GM19395 (cell line): ENCODE data around the gene IL12RB1.
"Not testable (repeated sequence)": the region's sequence is repeated elsewhere in the genome, so short reads cannot be mapped to it uniquely, and the experiment has no call there.

Experiments used
- ATAC-seq: cut with Tn5 transposase; IDR thresholded peaks from one replicate; pipeline ENCODE4 v1.9.1; 2021; ENCODE audit warnings: mild to moderate bottlenecking, moderate library complexity; ENCODE audit not compliant: unreplicated experiment

Gene IL12RB1

GRCh38 chr19:18090545-18091216 lies 3.9 kb upstream of the IL12RB1 start:
- no peak for ATAC-seq

GRCh38 chr19:18089726-18090125 lies 3.0 kb upstream of the IL12RB1 start:
- no peak for ATAC-seq

GRCh38 chr19:18089096-18089541 lies 2.4 kb upstream of the IL12RB1 start:
- ATAC-seq, result not testable (repeated sequence)

- no peak for ATAC-seq
These were observed 854 bp downstream of the IL12RB1 start for GRCh38 chr19:18085702-18086457.

GRCh38 chr19:18083929-18084684 lies 2.6 kb downstream of the IL12RB1 start:
- ATAC-seq, result no peak

GRCh38 chr19:18074192-18074591 lies 12.5 kb downstream of the IL12RB1 start:
- no peak for ATAC-seq

- no peak for ATAC-seq
These were observed 13.5 kb downstream of the IL12RB1 start for GRCh38 chr19:18073197-18073596.

- ATAC-seq, result no peak
These were observed 14.4 kb downstream of the IL12RB1 start for GRCh38 chr19:18072335-18072734.

GRCh38 chr19:18070181-18070580 lies 16.6 kb downstream of the IL12RB1 start:
- no peak for ATAC-seq

GRCh38 chr19:18069383-18069782 lies 17.4 kb downstream of the IL12RB1 start:
- ATAC-seq, result no peak

- no peak for ATAC-seq
These were observed 18.3 kb downstream of the IL12RB1 start for GRCh38 chr19:18068395-18068794.

- no peak for ATAC-seq
These were observed 21.6 kb downstream of the IL12RB1 start for GRCh38 chr19:18065173-18065495.

GRCh38 chr19:18063463-18063862 lies 23.3 kb downstream of the IL12RB1 start:
- no peak for ATAC-seq

GRCh38 chr19:18062028-18062427 lies 24.7 kb downstream of the IL12RB1 start:
- ATAC-seq, result no peak

- no peak for ATAC-seq
These were observed 26.3 kb downstream of the IL12RB1 start for GRCh38 chr19:18060472-18060871.

- no peak for ATAC-seq
These were observed 26.8 kb downstream of the IL12RB1 start for GRCh38 chr19:18059902-18060301.

GRCh38 chr19:18059297-18059696 lies 27.4 kb downstream of the IL12RB1 start:
- no peak for ATAC-seq

GRCh38 chr19:18058208-18059009 lies 28.3 kb downstream of the IL12RB1 start:
- no peak for ATAC-seq

- ATAC-seq, result no peak
These were observed 29.2 kb downstream of the IL12RB1 start for GRCh38 chr19:18057557-18057956.

GRCh38 chr19:18055967-18056366 lies 30.8 kb downstream of the IL12RB1 start:
- ATAC-seq, result no peak
